CD4-positive, alpha-beta T cell treated with Interleukin-12 subunit alpha and Interleukin-12 subunit beta, for 1 hour (primary cell): ENCODE data around the gene MOB3B.

Experiments used
- DNase-seq: peaks from one replicate; pipeline ENCODE4 v3.0.0-alpha.2; 2020

MOB3B gene

GRCh38 chr9:27529316-27530278 is at the start of gene MOB3B:
TSS of gene MOB3B (minus strand) at chr9:27529814. CDS start at chr9:27455550, 74,264 bp downstream.
- peak; percentile 74 for DNase-seq

- peak; percentile 98 for DNase-seq
Observed at GRCh38 chr9:27573634-27574590, 44.3 kb upstream of the MOB3B start.

- DNase-seq: peak; percentile 90
Observed at GRCh38 chr9:27572918-27573633, 43.5 kb upstream of the MOB3B start, which contains the start of gene C9orf72. TSS of gene C9orf72 (minus strand) at chr9:27573481. CDS start at chr9:27567120, 6,361 bp downstream.

GRCh38 chr9:27572566-27572917 is 42.9 kb upstream of the MOB3B start:
- DNase-seq: peak; percentile 70

GRCh38 chr9:27572061-27572460 is 42.4 kb upstream of the MOB3B start:
- DNase-seq: no peak

GRCh38 chr9:27571011-27571410 is 41.4 kb upstream of the MOB3B start:
- no peak for DNase-seq

- DNase-seq: no peak
Observed at GRCh38 chr9:27569406-27569805, 39.8 kb upstream of the MOB3B start.

- no peak for DNase-seq
Observed at GRCh38 chr9:27566118-27566517, 36.5 kb upstream of the MOB3B start.

- DNase-seq: no peak
Observed at GRCh38 chr9:27565696-27566095, 36.1 kb upstream of the MOB3B start.

- DNase-seq: no peak
Observed at GRCh38 chr9:27564670-27565069, 35.1 kb upstream of the MOB3B start.

- no peak for DNase-seq
Observed at GRCh38 chr9:27563738-27564430, 34.3 kb upstream of the MOB3B start.

GRCh38 chr9:27561685-27562084 is 32.1 kb upstream of the MOB3B start:
- no peak for DNase-seq

- no peak for DNase-seq
Observed at GRCh38 chr9:27560457-27560856, 30.8 kb upstream of the MOB3B start.

GRCh38 chr9:27558307-27558706 is 28.7 kb upstream of the MOB3B start:
- DNase-seq: no peak

- no peak for DNase-seq
Observed at GRCh38 chr9:27556470-27556869, 26.9 kb upstream of the MOB3B start.

- DNase-seq: no peak
Observed at GRCh38 chr9:27554712-27555111, 25.1 kb upstream of the MOB3B start.

- no peak for DNase-seq
Observed at GRCh38 chr9:27549196-27549755, 19.7 kb upstream of the MOB3B start.

GRCh38 chr9:27548055-27548741 is 18.6 kb upstream of the MOB3B start:
- no peak for DNase-seq

- DNase-seq: no peak
Observed at GRCh38 chr9:27545471-27545870, 15.9 kb upstream of the MOB3B start.

GRCh38 chr9:27542508-27542907 is 12.9 kb upstream of the MOB3B start:
- no peak for DNase-seq

- DNase-seq: no peak
Observed at GRCh38 chr9:27541740-27542139, 12.1 kb upstream of the MOB3B start.
